ENCODE data around the gene CCIN. TPM values are rescaled to one million over a fixed set of nuclear protein-coding genes. Genes with fewer than 3 reads are reported as not detected.

CCIN gene
- total RNA-seq, 1 donor from 2014 or later: not detected

GRCh38 chr9:36151316-36152210 lies 17.6 kb upstream of the CCIN start:
- Mint-ChIP-seq H3K27me3 (no peaks in the 10 kb centered on the region), H3K4me1 (ENCODE audit: unreplicated experiment) (peaks cover 16% of the 10 kb centered on the region), H3K36me3 (peaks cover 4% of the 10 kb centered on the region), H3K4me3 (no peak overlapping the region), H3K9me3 (no peaks in the 10 kb centered on the region), H3K27ac (no peak overlapping the region)
- no peak for DNase-seq (ENCODE audit: extremely low spot score, unreplicated experiment)
- no peak for TF ChIP-seq CTCF (conservative IDR thresholded peaks at IDR 0.05)

DNA sequence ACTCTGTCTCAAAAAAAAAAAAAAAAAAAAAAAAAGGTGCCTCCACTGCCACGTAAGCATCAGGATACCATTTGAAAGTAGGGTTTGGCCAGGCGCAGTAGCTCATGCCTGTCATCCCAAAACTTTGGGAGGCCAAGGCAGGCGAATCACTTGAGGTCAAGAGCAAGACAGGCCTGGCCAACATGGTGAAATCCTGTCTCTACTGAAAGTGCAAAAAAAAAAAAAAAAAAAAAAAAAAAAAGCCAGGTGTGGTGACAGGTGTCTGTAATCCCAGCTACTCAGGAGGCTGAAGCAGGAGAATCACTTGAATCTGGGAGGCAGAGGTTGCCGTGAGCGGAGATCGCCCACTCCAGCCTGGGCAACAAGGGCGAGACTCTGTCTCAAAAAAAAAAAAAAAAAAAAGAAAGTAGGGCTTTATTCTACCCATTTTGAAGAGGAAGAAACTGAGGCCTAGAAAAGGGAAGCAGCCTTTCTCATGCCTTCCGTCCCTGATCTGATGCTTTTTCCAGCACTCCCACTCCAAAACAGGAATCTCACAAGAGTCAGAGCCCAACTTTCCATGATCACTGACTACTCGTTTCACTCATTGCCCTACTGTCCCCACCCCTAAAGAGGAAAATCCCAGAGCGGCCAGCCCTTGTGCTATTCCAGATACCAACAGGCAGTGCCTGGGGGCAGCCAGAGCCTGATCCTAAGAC lies 16.3 kb upstream of the CCIN start:
- no peak overlapping the region for H3K27ac Mint-ChIP-seq
- no peaks in the 10 kb centered on the region for H3K27me3 Mint-ChIP-seq
- H3K9me3 Mint-ChIP-seq: no peaks in the 10 kb centered on the region
- DNase-seq (ENCODE audit: extremely low spot score, unreplicated experiment): no peak
- TF ChIP-seq CTCF (conservative IDR thresholded peaks at IDR 0.05): no peak
- no peaks in the 10 kb centered on the region for H3K36me3 Mint-ChIP-seq
- peaks cover 16% of the 10 kb centered on the region for H3K4me1 Mint-ChIP-seq (ENCODE audit: unreplicated experiment)
- H3K4me3 Mint-ChIP-seq: no peak overlapping the region

DNA sequence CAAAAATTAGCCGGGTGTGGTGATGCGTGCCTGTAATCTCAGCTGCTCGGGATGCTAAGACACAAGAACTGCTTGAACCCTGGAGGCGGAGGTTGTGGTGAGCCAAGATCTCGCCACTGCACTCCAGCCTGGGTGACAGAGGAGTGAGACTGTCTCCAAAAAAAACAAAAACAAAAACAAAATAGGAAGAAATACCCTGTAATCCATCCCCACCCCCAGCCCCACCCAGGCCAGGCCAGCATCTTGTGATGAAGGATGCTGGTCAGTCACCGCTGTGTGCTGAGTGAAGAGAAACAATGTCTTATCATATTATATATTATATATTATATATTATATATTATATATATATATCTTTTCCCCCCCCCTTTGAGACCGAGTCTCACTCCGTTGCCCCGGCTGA lies 15.4 kb upstream of the CCIN start:
- Mint-ChIP-seq H3K4me1 (ENCODE audit: unreplicated experiment) (peaks cover 16% of the 10 kb centered on the region), H3K36me3 (peaks cover 6% of the 10 kb centered on the region), H3K9me3 (peaks cover 5% of the 10 kb centered on the region), H3K4me3 (no peak overlapping the region), H3K27ac (peak overlapping the region; percentile 63), H3K27me3 (no peaks in the 10 kb centered on the region)
- no peak for DNase-seq (ENCODE audit: extremely low spot score, unreplicated experiment)
- TF ChIP-seq CTCF (conservative IDR thresholded peaks at IDR 0.05): no peak

DNA sequence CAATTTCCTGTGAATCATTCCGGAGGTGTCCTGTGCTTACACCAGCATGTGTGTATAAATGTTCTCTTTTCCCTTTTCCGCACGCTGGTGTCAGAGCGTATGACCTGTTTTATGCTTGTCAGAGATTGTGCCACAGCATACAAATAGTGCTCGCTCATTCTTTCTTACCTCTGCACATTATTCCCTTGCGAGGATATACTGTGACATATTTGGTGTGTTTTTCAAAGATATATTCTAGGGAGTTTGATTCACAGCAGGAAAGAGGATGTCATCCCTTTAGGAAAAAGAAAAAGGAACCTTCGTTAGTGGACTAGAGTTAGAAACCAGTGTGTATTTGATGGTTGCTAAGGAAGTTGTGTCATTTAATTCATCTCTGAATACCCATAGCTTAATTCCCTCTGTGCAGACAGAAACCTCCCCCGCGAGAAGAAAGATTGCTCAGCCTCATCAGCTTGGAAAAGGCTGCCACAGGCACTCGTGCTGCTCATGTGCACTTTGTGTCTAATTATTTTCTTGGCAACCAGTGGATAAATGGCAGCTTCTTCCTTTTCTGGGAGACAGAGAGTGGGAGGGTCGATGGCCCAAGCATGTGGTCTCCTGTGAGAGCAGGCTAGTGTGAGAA lies 14.7 kb upstream of the CCIN start:
- DNase-seq (ENCODE audit: extremely low spot score, unreplicated experiment): no peak

More for the DNA sequence above, 14.7 kb upstream of the CCIN start:
- Mint-ChIP-seq H3K4me3 (peak overlapping the region; percentile 63), H3K36me3 (peaks cover 6% of the 10 kb centered on the region), H3K27me3 (no peaks in the 10 kb centered on the region), H3K27ac (peak overlapping the region; percentile 63), H3K4me1 (ENCODE audit: unreplicated experiment) (peaks cover 16% of the 10 kb centered on the region), H3K9me3 (peaks cover 5% of the 10 kb centered on the region)
- no peak for TF ChIP-seq CTCF (conservative IDR thresholded peaks at IDR 0.05)

All from type B pancreatic cell (in vitro differentiated cells).